ENCODE results near the gene LUM. TPM values are rescaled to one million over a fixed set of nuclear protein-coding genes. Genes with fewer than 3 reads are reported as not detected.

Gene LUM
- total RNA-seq, 6 experiments from 2014 or later, result 5.1 to 51.2 (median 10.1) TPM

DNA sequence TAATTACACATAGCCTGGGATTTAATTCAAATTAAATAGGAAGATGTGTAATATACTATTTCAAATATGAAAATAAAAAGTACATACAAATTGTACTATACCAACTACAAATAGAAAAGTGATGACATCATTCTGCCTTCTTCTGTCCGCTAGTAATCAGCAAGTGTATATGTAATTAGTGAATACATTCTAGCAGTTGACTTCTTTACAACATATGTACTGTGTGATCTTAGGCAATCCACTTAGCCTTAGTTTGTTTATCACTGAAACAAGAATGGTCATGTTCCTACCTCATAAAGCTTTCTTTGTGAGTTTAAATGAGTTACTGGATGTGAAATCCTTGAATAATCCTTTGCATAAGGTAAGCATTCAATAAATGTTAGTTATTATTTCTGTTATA is 7.8 kb upstream of the LUM start:
- Histone ChIP-seq H3K4me1 (no peaks in the 10 kb centered on the region), H3K27me3 (no peaks in the 10 kb centered on the region), H3K4me3 (no peak overlapping the region), H3K36me3 (no peaks in the 10 kb centered on the region), H3K9me3 (no peaks in the 10 kb centered on the region), H3K27ac (no peak overlapping the region)
- 71% methylated on average over 1 of the region's 1 CpG for WGBS (ENCODE audit: insufficient coverage, low coverage, low lambda C conversion rate, missing lambda C conversion rate)
- DNase-seq, result no peak
- intact Hi-C loops (cut with DNase I), result no loop called here
- no peak for ATAC-seq
- TF ChIP-seq CTCF (IDR thresholded peaks at IDR 0.05) (no peak), POLR2A (IDR thresholded peaks at IDR 0.05) (no peak)

GRCh38 chr12:91113621-91114020 is 2.3 kb upstream of the LUM start:
- H3K9me3 ChIP-seq, result no peaks in the 10 kb centered on the region
- intact Hi-C loops (cut with DNase I), result no loop called here
- H3K27me3 ChIP-seq, result no peaks in the 10 kb centered on the region
- no peaks in the 10 kb centered on the region for H3K36me3 ChIP-seq
- no peak for TF ChIP-seq CTCF (IDR thresholded peaks at IDR 0.05)
- no peak for TF ChIP-seq POLR2A (IDR thresholded peaks at IDR 0.05)
- 47% methylated on average over 5 of the region's 6 CpGs for WGBS (ENCODE audit: insufficient coverage, low coverage, low lambda C conversion rate, missing lambda C conversion rate)
- H3K27ac ChIP-seq, result no peak overlapping the region
- H3K4me3 ChIP-seq, result no peak overlapping the region
- H3K4me1 ChIP-seq, result no peaks in the 10 kb centered on the region
- DNase-seq (no peak), ATAC-seq (no peak)

DNA sequence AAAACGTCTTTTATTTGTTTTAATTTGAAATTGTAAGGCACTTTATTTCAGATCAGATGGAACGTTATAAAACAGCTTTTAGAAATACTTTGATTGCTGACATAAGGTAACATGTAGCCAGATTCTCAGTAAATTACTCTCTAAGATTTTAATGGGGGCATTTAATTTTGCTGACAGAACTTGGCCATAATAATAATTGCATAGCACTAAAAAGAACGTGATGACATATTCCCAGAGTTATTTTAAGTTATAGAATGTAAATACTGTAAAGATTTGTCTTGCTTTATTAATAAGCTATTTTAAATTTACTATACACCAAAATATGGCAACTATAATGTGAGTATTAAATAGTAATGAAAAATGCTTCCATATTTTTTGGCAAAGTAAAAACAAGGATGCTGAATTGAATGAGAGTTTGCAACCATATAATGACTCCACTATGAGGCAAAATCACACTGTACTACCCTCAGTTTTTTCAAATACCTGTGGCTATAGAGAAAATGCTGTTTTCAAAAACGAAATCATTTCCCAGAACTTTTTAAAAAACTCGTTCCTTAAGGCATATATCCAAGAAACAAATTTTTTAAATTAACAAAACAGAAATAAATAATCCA is 876 bp downstream of the LUM start:
- Histone ChIP-seq H3K9me3 (no peaks in the 10 kb centered on the region), H3K4me1 (no peaks in the 10 kb centered on the region), H3K4me3 (no peak overlapping the region), H3K36me3 (no peaks in the 10 kb centered on the region), H3K27me3 (no peaks in the 10 kb centered on the region), H3K27ac (no peak overlapping the region)
- ATAC-seq (no peak), DNase-seq (no peak)
- intact Hi-C loops (cut with DNase I), result no loop called here
- 27% methylated on average over 5 of the region's 5 CpGs for WGBS (ENCODE audit: insufficient coverage, low coverage, low lambda C conversion rate, missing lambda C conversion rate)
- TF ChIP-seq POLR2A (IDR thresholded peaks at IDR 0.05) (no peak), CTCF (IDR thresholded peaks at IDR 0.05) (no peak)

GRCh38 chr12:91109581-91110310 is 1.5 kb downstream of the LUM start:
- Histone ChIP-seq H3K27ac (no peak overlapping the region), H3K4me3 (no peak overlapping the region)
- no peak for ATAC-seq

More at GRCh38 chr12:91109581-91110310, 1.5 kb downstream of the LUM start:
- intact Hi-C loops (cut with DNase I), result no loop called here
- no peaks in the 10 kb centered on the region for H3K9me3 ChIP-seq
- no peaks in the 10 kb centered on the region for H3K4me1 ChIP-seq
- H3K36me3 ChIP-seq, result no peaks in the 10 kb centered on the region
- no peaks in the 10 kb centered on the region for H3K27me3 ChIP-seq
- no peak for DNase-seq
- WGBS (ENCODE audit: insufficient coverage, low coverage, low lambda C conversion rate, missing lambda C conversion rate), result 49% methylated on average over 2 of the region's 2 CpGs
- no peak for TF ChIP-seq POLR2A (IDR thresholded peaks at IDR 0.05)
- TF ChIP-seq CTCF (IDR thresholded peaks at IDR 0.05), result no peak

Measured in right lobe of liver (tissue), 6 donors.